DND-41 (cell line): ENCODE data around the gene CLDN34.

Source experiments
- EZH2 ChIP-seq: IDR thresholded peaks from 3 replicates; pipeline ENCODE4 v1.6.1; 2012; ENCODE audit warnings: borderline replicate concordance, low read depth, mild to moderate bottlenecking, moderate library complexity, low read length, inconsistent platforms; ENCODE audit not compliant: severe bottlenecking
- TF ChIP-seq, protein P1 (sequence below): IDR thresholded peaks from 2 replicates; pipeline ENCODE4 v1.5.1; 2012; ENCODE audit warnings: borderline replicate concordance, low read length, moderate library complexity, mild to moderate bottlenecking; ENCODE audit not compliant: poor library complexity, severe bottlenecking; ENCODE audit errors: extremely low read depth

DNA sequence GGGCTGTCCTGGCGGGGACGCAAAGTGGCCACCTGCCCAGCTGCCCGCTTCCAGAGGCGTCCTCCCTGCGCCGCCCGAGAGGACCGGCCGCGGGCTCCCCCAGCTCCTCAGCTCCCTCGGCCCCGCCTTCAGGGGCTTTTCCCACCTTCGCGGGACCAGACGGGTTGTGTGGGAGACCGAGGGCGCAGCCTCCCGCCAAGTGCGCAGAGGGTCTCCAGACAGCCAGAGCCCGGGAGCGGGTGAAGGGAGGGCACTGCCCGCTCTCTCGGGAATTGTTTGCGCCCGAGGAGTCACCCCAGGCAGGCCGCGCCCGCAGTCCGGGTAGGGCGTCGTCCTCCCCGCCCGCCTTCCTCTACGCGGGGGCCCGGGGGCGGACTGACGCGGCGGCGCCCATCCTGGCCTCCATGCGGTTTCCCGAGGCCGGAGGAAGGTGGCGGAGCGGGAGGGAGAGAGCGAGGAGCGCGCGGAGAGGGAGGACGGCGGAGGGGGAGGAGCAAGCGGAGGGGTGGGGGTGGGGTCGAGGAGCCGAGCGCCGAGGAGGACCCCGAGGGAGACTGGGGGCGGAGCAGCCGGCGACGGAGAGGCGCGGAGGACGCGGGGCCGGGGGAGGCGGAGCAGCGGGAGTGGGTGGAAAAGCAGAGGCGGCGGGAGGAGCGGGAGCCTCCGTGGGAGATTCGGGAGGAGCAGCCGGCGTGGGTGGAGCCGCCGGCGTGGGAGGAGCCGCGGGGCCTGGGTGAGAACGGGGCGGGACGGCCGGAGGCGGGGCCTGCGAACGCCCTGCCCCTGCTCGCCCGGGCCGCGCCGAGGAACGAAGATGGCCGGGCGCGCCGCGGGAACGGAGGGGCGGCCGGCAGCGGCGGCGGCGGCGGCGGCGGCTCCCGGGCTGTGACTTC, 47.5 kb downstream of the CLDN34 start:
- no peak for TF ChIP-seq EZH2
- TF ChIP-seq, protein P1, sequence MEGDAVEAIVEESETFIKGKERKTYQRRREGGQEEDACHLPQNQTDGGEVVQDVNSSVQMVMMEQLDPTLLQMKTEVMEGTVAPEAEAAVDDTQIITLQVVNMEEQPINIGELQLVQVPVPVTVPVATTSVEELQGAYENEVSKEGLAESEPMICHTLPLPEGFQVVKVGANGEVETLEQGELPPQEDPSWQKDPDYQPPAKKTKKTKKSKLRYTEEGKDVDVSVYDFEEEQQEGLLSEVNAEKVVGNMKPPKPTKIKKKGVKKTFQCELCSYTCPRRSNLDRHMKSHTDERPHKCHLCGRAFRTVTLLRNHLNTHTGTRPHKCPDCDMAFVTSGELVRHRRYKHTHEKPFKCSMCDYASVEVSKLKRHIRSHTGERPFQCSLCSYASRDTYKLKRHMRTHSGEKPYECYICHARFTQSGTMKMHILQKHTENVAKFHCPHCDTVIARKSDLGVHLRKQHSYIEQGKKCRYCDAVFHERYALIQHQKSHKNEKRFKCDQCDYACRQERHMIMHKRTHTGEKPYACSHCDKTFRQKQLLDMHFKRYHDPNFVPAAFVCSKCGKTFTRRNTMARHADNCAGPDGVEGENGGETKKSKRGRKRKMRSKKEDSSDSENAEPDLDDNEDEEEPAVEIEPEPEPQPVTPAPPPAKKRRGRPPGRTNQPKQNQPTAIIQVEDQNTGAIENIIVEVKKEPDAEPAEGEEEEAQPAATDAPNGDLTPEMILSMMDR, result no peak
